OCI-LY7 (cell line): ENCODE results near the gene IL15.

Source experiments
- CTCF ChIP-seq: fragments of 200-600 bp; sonication (generic); conservative IDR thresholded peaks from 2 replicates; pipeline ENCODE4 v1.5.1; 2014; ENCODE audit warnings: mild to moderate bottlenecking, antibody characterized with exemption, low read length, moderate library complexity, mixed read lengths
- EZH2phosphoT487 ChIP-seq: fragments of 200-600 bp; sonication (generic); IDR thresholded peaks from 2 replicates; pipeline ENCODE4 v1.6.1; 2018; ENCODE audit warnings: low read depth, borderline replicate concordance, mild to moderate bottlenecking, mixed run types, antibody characterized with exemption, low read length, moderate library complexity, mixed read lengths

- TF ChIP-seq CTCF (no peak), EZH2phosphoT487 (no peak)
These were observed 10.6 kb downstream of the IL15 start for GRCh38 chr4:141646969-141647368.
